ENCODE measurements around the gene PNKD. TPM values are rescaled to one million over a fixed set of nuclear protein-coding genes. Genes with fewer than 3 reads are reported as not detected.

PNKD gene
- total RNA-seq, 1 experiment from 2014 or later = 97.7 TPM

DNA sequence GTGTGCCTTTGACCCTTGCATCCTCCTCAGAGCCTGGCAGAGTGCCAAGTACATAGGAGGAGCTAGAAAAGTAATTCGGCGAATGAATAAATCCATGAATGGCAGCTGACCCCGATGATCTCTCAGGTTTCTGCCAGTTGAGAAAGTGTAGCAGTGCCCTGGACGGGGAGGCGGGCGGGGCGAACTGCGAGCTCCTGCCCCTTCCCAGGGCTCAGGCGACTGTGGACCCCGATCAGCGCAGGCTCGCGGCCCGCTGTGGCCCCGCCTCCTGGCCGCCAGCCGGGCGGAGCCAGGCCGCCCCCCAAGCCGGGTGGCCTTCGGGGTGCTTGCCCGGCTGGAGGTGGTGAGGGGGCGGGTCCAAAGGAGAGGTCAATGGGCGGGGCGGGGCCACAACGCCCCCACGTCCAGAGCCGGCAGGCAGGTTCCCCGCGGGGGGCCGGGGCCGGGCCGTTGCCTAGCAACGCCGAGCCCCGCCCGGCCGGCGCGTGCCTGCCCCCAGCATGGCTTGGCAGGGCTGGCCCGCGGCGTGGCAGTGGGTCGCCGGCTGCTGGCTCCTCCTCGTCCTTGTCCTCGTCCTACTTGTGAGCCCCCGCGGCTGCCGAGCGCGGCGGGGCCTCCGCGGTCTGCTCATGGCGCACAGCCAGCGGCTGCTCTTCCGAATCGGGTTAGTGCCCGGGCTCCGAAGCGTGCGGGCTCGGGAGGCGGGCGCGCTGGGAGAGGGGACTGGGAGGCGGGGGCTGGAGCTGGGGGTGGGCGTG, 52.6 kb downstream of the PNKD start:
- Histone ChIP-seq H3K27me3 (ENCODE audit: low read length) (no peaks in the 10 kb centered on the region), H3K9me3 (ENCODE audit: low read length) (no peaks in the 10 kb centered on the region), H3K36me3 (ENCODE audit: low read depth, low read length) (no peaks in the 10 kb centered on the region), H3F3A (ENCODE audit: low read length, unreplicated experiment) (no peaks in the 10 kb centered on the region), H4K20me1 (ENCODE audit: low read length) (no peaks in the 10 kb centered on the region), H3K4me2 (ENCODE audit: low read length) (peak overlapping the region; percentile 93), H3K9ac (ENCODE audit: low read length) (peak overlapping the region; percentile 51), H3K27ac (ENCODE audit: low read length) (no peak overlapping the region), H3K4me3 (ENCODE audit: low read length) (peak overlapping the region; percentile 75), H3K79me2 (ENCODE audit: low read length) (no peaks in the 10 kb centered on the region), H3K4me1 (ENCODE audit: insufficient read depth, low read length) (peaks cover 10% of the 10 kb centered on the region), H3K9me2 (replicated peaks; ENCODE audit: low read length) (no peaks in the 10 kb centered on the region), H2AFZ (ENCODE audit: low read length) (peak overlapping the region; percentile 85)
- CTCF ChIA-PET = interaction anchor here (0.6 kb wide), 1 partner anchor 34 kb away, joined by 6 read pairs; the partner anchor contains the start of gene CATIP
- DNase-seq = peak; percentile 54
- POLR2A ChIA-PET (ENCODE audit: unreplicated experiment) = no interaction called here
- BruUV-seq (replicated peaks) = no TSS peak
- intact Hi-C loops (cut with micrococcal nuclease) = no loop called here
- peak; percentile 76 for ATAC-seq
- TF ChIP-seq EZH2 (IDR thresholded peaks at IDR 0.05; ENCODE audit: low read length, unreplicated experiment) (no peak), EZH2phosphoT487 (IDR thresholded peaks at IDR 0.05; ENCODE audit: borderline replicate concordance, low read length) (no peak)
- TF ChIP-seq, protein P1, sequence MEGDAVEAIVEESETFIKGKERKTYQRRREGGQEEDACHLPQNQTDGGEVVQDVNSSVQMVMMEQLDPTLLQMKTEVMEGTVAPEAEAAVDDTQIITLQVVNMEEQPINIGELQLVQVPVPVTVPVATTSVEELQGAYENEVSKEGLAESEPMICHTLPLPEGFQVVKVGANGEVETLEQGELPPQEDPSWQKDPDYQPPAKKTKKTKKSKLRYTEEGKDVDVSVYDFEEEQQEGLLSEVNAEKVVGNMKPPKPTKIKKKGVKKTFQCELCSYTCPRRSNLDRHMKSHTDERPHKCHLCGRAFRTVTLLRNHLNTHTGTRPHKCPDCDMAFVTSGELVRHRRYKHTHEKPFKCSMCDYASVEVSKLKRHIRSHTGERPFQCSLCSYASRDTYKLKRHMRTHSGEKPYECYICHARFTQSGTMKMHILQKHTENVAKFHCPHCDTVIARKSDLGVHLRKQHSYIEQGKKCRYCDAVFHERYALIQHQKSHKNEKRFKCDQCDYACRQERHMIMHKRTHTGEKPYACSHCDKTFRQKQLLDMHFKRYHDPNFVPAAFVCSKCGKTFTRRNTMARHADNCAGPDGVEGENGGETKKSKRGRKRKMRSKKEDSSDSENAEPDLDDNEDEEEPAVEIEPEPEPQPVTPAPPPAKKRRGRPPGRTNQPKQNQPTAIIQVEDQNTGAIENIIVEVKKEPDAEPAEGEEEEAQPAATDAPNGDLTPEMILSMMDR (conservative IDR thresholded peaks at IDR 0.05; ENCODE audit: low read depth, low read length) = no peak

DNA sequence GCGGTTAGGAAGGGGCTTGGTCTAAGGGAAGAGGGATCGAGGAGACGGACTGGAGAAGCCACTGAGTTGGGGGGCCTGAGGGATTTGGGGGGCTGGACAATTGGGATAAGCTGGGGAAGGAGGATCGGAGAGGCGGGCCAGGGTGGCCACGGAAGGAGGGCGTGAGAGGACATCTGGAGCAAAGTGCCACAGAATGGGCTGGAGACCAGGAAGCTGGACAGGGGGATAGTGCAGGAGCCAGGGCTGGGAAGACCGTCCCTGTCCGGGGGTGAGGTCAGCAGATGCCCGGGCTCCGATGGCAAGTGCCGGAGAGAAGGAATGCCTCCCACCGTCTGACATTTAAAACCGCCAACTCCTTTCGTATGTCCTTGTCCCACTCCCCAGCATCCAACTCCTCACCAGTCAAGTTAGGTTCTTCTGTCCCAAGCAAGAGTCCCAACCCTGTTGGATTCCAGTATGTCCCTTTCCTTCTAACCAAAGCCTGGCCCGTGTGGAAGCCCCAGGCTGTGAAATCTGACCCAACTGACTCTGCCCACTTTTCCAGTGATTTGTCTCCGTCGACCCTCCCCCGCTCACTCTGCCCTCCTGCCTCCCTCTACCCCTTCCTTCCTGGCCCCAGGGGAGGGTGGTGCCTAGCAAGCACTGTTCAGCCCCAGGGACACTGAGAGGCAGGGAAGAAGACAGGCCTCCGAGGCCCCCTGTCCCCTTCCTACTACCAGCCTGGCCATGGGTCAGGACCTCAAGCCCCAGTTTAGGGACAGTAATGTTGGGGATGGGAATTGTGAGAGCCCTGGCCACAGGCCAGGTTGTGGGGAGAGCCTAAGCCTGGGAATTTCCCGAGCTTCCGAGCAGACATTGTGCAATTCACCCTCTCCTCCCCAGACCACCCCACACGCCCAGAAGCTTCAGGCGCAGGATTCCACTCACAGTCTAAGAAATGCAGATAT, 53.5 kb downstream of the PNKD start:
- Histone ChIP-seq H3K4me3 (ENCODE audit: low read length) (peak overlapping the region; percentile 75), H3K27ac (ENCODE audit: low read length) (peak overlapping the region; percentile 50), H3K4me2 (ENCODE audit: low read length) (peak overlapping the region; percentile 93), H2AFZ (ENCODE audit: low read length) (peak overlapping the region; percentile 85), H3K9me3 (ENCODE audit: low read length) (no peaks in the 10 kb centered on the region), H3K4me1 (ENCODE audit: insufficient read depth, low read length) (peaks cover 10% of the 10 kb centered on the region), H3K36me3 (ENCODE audit: low read depth, low read length) (no peaks in the 10 kb centered on the region), H3F3A (ENCODE audit: low read length, unreplicated experiment) (no peaks in the 10 kb centered on the region), H4K20me1 (ENCODE audit: low read length) (no peaks in the 10 kb centered on the region), H3K79me2 (ENCODE audit: low read length) (no peaks in the 10 kb centered on the region), H3K9me2 (replicated peaks; ENCODE audit: low read length) (no peaks in the 10 kb centered on the region), H3K27me3 (ENCODE audit: low read length) (no peaks in the 10 kb centered on the region), H3K9ac (ENCODE audit: low read length) (peak overlapping the region; percentile 51)
- BruUV-seq (replicated peaks) = TSS peak; percentile 62
- no peak for TF ChIP-seq EZH2phosphoT487 (IDR thresholded peaks at IDR 0.05; ENCODE audit: borderline replicate concordance, low read length)
- TF ChIP-seq, protein P1 (conservative IDR thresholded peaks at IDR 0.05; ENCODE audit: low read depth, low read length) = no peak
- no peak for TF ChIP-seq EZH2 (IDR thresholded peaks at IDR 0.05; ENCODE audit: low read length, unreplicated experiment)
- ChIA-PET CTCF (interaction anchor here (0.6 kb wide), 1 partner anchor 33 kb away, joined by 6 read pairs; the partner anchor contains the start of gene CATIP), POLR2A (ENCODE audit: unreplicated experiment) (no interaction called here)
- intact Hi-C loops (cut with micrococcal nuclease) = no loop called here
- DNase-seq (peak; percentile 73), ATAC-seq (peak; percentile 60)
